ENCODE data around the gene MYLK.

Gene MYLK

DNA sequence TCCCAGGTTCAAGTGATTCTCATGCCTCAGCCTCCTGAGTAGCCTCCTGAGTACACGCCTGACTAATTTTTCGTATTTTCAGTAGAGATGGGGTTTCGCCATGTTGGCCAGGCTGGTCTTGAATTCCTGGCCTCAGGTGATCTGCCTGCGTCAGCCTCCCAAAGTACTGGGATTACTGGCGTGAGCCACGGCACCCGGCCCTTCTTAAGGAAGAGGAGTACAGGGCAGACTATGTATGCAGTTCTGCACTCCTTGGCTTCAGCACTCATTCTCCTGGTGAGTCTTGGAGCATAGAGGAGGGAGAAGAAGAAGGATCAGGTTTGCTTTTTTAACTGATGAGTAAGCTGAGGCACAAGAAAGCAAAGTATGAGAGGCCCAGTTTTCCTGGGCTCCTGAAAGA lies 199.5 kb downstream of the MYLK start:
- Histone ChIP-seq H3K4me3 (replicated peaks; ENCODE audit: low read depth, low read length) (no peak overlapping the region), H3K36me3 (ENCODE audit: control insufficient read depth, insufficient read depth, low read length) (no peaks in the 10 kb centered on the region), H3K27me3 (replicated peaks; ENCODE audit: control insufficient read depth, insufficient read depth, low read length) (peaks cover 5% of the 10 kb centered on the region)
- TF ChIP-seq, protein P1, sequence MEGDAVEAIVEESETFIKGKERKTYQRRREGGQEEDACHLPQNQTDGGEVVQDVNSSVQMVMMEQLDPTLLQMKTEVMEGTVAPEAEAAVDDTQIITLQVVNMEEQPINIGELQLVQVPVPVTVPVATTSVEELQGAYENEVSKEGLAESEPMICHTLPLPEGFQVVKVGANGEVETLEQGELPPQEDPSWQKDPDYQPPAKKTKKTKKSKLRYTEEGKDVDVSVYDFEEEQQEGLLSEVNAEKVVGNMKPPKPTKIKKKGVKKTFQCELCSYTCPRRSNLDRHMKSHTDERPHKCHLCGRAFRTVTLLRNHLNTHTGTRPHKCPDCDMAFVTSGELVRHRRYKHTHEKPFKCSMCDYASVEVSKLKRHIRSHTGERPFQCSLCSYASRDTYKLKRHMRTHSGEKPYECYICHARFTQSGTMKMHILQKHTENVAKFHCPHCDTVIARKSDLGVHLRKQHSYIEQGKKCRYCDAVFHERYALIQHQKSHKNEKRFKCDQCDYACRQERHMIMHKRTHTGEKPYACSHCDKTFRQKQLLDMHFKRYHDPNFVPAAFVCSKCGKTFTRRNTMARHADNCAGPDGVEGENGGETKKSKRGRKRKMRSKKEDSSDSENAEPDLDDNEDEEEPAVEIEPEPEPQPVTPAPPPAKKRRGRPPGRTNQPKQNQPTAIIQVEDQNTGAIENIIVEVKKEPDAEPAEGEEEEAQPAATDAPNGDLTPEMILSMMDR (IDR thresholded peaks at IDR 0.05; ENCODE audit: insufficient read depth, low read length, poor library complexity, severe bottlenecking), result no peak
- no peak for DNase-seq (ENCODE audit: extremely low read depth, insufficient read length)

DNA sequence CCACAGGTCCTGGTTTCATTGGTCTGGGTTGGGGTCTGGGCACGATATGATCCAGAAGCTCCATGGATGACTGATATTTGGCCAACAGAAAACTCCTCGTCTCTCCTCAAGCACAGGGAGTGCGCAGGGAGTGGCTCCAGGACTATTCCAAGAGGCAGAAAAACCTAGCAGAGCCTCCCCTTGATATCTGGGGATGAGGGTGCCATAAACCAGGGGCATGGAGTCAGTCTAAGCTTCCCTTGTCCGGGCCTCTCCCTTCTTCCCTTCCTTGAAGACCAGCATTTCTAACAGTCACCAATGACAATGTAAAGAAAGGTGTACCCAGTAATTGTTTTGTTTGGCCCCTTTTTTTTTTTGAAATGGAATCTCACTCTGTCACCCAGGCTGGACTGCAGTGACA lies 199.9 kb downstream of the MYLK start:
- no peak for DNase-seq (ENCODE audit: extremely low read depth, insufficient read length)
- Histone ChIP-seq H3K36me3 (ENCODE audit: control insufficient read depth, insufficient read depth, low read length) (no peaks in the 10 kb centered on the region), H3K4me3 (replicated peaks; ENCODE audit: low read depth, low read length) (no peak overlapping the region), H3K27me3 (replicated peaks; ENCODE audit: control insufficient read depth, insufficient read depth, low read length) (peaks cover 5% of the 10 kb centered on the region)
- TF ChIP-seq, protein P1 (IDR thresholded peaks at IDR 0.05; ENCODE audit: insufficient read depth, low read length, poor library complexity, severe bottlenecking), result no peak

DNA sequence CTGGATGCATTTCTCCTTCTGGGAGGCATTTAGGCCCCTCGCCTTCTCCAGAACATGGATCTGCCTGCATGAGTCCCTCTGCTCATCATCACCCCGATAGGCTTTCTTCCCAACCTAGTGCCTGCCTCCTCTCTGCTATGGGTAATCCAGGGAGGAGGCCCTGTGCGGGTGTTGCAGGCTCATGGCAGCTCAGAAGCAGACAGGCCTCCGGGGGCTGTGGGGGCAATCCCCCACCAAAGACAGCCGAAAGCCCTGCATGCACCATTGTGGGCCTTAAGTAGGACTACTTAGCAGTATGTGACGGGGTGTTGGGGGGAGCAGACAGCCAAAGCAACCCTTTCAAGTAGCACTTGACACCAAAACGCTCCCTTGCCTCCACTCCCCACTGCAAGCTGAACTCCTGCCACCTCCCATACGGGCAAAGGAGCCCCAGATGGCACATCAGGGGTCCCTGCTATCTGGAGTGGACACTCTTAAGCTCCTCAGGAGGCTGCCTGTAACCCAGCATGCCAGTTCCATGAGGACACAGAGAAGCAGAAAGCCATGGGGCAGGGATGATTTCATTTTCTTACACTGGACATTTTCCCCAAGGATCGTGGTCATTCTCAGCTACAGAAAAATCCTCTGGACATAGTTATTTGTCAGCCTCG lies 200.5 kb downstream of the MYLK start:
- H3K4me3 ChIP-seq (replicated peaks; ENCODE audit: low read depth, low read length), result no peak overlapping the region
- no peaks in the 10 kb centered on the region for H3K36me3 ChIP-seq (ENCODE audit: control insufficient read depth, insufficient read depth, low read length)
- TF ChIP-seq, protein P1 (IDR thresholded peaks at IDR 0.05; ENCODE audit: insufficient read depth, low read length, poor library complexity, severe bottlenecking), result no peak
- H3K27me3 ChIP-seq (replicated peaks; ENCODE audit: control insufficient read depth, insufficient read depth, low read length), result peaks cover 5% of the 10 kb centered on the region
- DNase-seq (ENCODE audit: extremely low read depth, insufficient read length), result no peak

DNA sequence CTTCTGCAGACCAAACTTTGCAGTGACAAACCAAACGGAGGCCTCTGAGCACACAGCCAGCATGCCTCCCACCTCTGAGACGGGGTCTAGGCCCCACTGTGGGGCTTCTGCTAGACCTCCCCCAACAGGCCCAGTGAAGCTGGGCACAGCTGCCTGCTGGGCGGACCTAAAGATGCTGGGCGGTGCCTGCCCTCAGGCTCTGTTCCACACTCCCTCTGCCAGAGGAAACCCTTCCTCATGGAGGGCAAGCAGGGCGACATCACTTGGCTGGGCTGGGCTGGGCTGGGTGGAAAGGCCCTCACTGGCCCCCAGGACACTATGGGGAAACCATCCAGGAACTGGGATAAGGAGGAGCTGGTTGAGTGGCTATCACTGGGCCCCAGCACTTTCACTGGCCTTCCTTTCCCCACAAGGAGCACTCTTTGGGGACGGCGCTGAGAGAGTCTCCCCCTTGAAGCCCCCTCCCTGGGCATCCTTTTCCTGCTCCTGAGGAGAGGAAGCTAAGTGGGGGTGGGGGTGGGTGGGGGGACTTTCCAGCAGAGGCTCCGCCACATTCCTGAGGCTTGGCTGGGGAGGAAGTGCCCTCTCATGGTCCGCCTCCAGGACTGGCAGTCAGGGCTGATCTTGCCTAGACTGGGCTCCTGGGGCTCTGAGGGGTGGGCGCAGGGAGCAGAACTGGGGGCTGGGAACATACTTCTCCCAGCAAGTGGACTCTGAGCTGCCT lies 201.2 kb downstream of the MYLK start:
- Histone ChIP-seq H3K4me3 (replicated peaks; ENCODE audit: low read depth, low read length) (no peak overlapping the region), H3K36me3 (ENCODE audit: control insufficient read depth, insufficient read depth, low read length) (no peaks in the 10 kb centered on the region), H3K27me3 (replicated peaks; ENCODE audit: control insufficient read depth, insufficient read depth, low read length) (peaks cover 5% of the 10 kb centered on the region)
- DNase-seq (ENCODE audit: extremely low read depth, insufficient read length), result no peak
- TF ChIP-seq, protein P1 (IDR thresholded peaks at IDR 0.05; ENCODE audit: insufficient read depth, low read length, poor library complexity, severe bottlenecking), result no peak

DNA sequence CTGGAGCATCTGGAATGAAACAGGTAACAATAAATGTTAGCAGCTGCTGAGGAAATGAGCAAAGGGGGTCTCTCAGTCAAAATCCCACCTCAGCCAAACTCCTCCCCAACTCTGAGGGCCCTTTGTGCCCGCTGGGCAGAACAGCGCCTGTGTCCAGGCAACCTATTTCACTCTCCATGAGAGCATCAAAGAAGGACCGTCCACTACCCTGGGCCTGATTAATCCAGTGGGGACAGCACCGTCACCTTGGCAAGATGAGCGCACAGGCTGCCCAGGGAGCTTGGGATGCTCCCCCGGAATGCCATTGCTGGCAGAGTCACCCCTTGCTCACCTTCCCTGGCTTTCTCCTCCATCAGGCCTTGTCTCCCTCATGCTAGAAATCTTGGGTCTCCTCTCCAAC lies 201.8 kb downstream of the MYLK start:
- DNase-seq (ENCODE audit: extremely low read depth, insufficient read length), result no peak
- Histone ChIP-seq H3K36me3 (ENCODE audit: control insufficient read depth, insufficient read depth, low read length) (no peaks in the 10 kb centered on the region), H3K27me3 (replicated peaks; ENCODE audit: control insufficient read depth, insufficient read depth, low read length) (peaks cover 5% of the 10 kb centered on the region), H3K4me3 (replicated peaks; ENCODE audit: low read depth, low read length) (no peak overlapping the region)
- TF ChIP-seq, protein P1 (IDR thresholded peaks at IDR 0.05; ENCODE audit: insufficient read depth, low read length, poor library complexity, severe bottlenecking), result no peak

Data from GM06990 (cell line).